Right lobe of liver (tissue), 4 donors: Measurements from ENCODE around the gene P2RY8.

Experiments
- POLR2A ChIP-seq: fragments of 450-650 bp; IDR thresholded peaks from one replicate; pipeline ENCODE4 v1.6.1; 2017; ENCODE audit warnings: antibody characterized with exemption, mild to moderate bottlenecking
- TF ChIP-seq, protein P1 (sequence below), 4 donors: fragments of 200-600 bp in 3 of 4; fragments of 450-650 bp in 1 of 4; IDR thresholded peaks; one replicate each; pipeline versions ENCODE4 v1.5.1 to v1.8.0; 2016 to 2022; ENCODE audit warnings: antibody characterized with exemption in 4 of 4, mild to moderate bottlenecking in 2 of 4
- donor health status: DM: no; HTN: no; CAD: no.
- donor health status: DM: no; HTN: no; CAD: no.
- donor health status: DM: no; HTN: yes; CAD: no.

DNA sequence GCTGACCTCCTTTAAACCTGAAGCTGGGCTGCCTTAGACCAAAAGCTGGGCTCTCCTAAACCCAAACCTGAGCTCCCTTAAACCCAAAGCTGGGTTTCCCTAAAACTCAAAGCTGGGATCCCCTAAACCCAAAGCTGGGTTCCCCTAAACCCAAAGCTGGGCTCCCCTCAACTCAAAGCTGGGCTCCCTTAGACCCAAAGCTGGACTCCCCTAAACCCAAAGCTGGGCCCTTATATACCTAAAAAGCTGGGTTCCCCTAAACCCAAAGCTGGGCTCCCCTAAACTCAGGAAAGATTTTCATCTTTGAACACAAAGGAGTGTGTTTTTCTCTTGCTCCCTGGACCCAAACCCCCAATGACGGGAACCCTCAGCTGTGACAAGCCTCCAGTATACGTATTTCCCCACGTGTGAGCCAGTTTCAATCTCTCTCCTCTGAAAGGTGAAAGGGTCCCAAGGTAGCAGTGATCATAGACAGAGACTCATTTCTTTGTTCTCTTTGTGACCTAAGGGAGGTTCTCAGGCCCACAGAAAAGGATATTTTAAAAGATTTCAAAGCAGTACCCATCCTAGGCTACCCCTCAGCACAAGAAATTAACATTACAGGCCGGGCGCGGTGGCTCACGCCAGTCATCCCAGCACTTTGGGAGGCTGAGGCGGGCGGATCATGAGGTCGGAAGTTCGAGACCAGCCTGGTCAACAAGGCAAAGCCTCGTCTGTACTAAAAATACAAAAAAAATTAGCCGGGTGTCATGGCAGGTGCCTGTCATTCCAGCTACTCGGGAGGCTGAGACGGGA is 52.9 kb downstream of the P2RY8 start:
- TF ChIP-seq, protein P1, sequence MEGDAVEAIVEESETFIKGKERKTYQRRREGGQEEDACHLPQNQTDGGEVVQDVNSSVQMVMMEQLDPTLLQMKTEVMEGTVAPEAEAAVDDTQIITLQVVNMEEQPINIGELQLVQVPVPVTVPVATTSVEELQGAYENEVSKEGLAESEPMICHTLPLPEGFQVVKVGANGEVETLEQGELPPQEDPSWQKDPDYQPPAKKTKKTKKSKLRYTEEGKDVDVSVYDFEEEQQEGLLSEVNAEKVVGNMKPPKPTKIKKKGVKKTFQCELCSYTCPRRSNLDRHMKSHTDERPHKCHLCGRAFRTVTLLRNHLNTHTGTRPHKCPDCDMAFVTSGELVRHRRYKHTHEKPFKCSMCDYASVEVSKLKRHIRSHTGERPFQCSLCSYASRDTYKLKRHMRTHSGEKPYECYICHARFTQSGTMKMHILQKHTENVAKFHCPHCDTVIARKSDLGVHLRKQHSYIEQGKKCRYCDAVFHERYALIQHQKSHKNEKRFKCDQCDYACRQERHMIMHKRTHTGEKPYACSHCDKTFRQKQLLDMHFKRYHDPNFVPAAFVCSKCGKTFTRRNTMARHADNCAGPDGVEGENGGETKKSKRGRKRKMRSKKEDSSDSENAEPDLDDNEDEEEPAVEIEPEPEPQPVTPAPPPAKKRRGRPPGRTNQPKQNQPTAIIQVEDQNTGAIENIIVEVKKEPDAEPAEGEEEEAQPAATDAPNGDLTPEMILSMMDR (IDR thresholded peaks at IDR 0.05): no peak
- TF ChIP-seq POLR2A: no peak
